ENCODE results near the gene TACC3.

Gene TACC3

DNA sequence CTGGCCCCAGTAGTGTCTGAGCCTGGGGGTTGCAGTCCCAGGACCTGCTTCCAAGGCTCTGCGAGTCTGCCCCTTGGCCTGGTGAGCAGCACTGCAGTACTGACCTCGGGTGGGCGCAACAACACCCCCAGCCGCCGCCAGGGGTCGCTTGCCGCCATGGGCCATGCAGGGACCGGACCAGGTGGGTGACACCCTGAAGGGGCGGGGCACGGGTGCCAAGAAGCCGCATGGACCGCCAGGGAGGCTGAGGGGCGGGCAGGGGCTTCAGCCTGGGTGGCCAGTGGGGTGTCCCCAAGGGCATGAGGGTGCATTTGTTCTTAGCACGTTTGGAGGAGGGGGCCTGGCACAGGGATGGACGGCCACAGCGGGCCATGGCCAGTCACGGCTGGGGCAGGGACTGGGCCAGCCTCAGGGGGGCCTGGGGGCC lies 25.0 kb downstream of the TACC3 start:
- Histone ChIP-seq H3K4me3 (ENCODE audit: severe bottlenecking) (no peak overlapping the region), H3K36me3 (ENCODE audit: low read depth) (peaks cover 26% of the 10 kb centered on the region), H3K4me1 (ENCODE audit: insufficient read depth, poor library complexity, severe bottlenecking) (no peaks in the 10 kb centered on the region), H3K9me3 (ENCODE audit: severe bottlenecking) (no peaks in the 10 kb centered on the region), H3K27ac (ENCODE audit: poor library complexity, severe bottlenecking) (no peak overlapping the region), H3K27me3 (ENCODE audit: insufficient read depth, poor library complexity, severe bottlenecking) (no peaks in the 10 kb centered on the region)
- ATAC-seq (ENCODE audit: low read depth) (peak; percentile 63), DNase-seq (ENCODE audit: low spot score) (no peak)
- TF ChIP-seq, protein P1, sequence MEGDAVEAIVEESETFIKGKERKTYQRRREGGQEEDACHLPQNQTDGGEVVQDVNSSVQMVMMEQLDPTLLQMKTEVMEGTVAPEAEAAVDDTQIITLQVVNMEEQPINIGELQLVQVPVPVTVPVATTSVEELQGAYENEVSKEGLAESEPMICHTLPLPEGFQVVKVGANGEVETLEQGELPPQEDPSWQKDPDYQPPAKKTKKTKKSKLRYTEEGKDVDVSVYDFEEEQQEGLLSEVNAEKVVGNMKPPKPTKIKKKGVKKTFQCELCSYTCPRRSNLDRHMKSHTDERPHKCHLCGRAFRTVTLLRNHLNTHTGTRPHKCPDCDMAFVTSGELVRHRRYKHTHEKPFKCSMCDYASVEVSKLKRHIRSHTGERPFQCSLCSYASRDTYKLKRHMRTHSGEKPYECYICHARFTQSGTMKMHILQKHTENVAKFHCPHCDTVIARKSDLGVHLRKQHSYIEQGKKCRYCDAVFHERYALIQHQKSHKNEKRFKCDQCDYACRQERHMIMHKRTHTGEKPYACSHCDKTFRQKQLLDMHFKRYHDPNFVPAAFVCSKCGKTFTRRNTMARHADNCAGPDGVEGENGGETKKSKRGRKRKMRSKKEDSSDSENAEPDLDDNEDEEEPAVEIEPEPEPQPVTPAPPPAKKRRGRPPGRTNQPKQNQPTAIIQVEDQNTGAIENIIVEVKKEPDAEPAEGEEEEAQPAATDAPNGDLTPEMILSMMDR (IDR thresholded peaks at IDR 0.05; ENCODE audit: poor library complexity, severe bottlenecking): peak; percentile 82

GRCh38 chr4:1746919-1747602 lies 25.7 kb downstream of the TACC3 start:
- TF ChIP-seq, protein P1 (IDR thresholded peaks at IDR 0.05; ENCODE audit: poor library complexity, severe bottlenecking): no peak
- ATAC-seq (ENCODE audit: low read depth): no peak
- Histone ChIP-seq H3K36me3 (ENCODE audit: low read depth) (peaks cover 18% of the 10 kb centered on the region), H3K4me1 (ENCODE audit: insufficient read depth, poor library complexity, severe bottlenecking) (peaks cover 2% of the 10 kb centered on the region), H3K27ac (ENCODE audit: poor library complexity, severe bottlenecking) (no peak overlapping the region), H3K27me3 (ENCODE audit: insufficient read depth, poor library complexity, severe bottlenecking) (no peaks in the 10 kb centered on the region), H3K4me3 (ENCODE audit: severe bottlenecking) (no peak overlapping the region), H3K9me3 (ENCODE audit: severe bottlenecking) (no peaks in the 10 kb centered on the region)
- DNase-seq (ENCODE audit: low spot score): no peak

DNA sequence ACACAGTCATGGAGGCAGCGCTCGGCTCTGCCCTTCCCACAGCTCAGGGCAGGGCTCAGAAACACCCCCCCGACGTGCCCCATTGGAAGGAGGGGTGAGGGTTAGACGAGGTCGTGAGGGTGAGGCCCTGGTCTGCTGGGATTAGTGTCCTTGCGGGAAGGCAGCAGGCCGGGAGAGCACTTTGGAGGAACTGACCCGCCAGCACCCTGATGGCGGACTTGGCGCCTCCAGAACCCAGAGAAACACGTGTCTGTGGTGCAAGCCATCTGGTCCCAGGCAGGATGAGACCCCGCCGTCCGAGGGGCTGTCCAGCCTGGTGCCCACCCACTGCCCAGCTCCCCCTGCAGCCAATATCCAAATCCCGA lies 26.3 kb downstream of the TACC3 start:
- TF ChIP-seq, protein P1 (IDR thresholded peaks at IDR 0.05; ENCODE audit: poor library complexity, severe bottlenecking): no peak
- Histone ChIP-seq H3K4me3 (ENCODE audit: severe bottlenecking) (no peak overlapping the region), H3K9me3 (ENCODE audit: severe bottlenecking) (no peaks in the 10 kb centered on the region), H3K36me3 (ENCODE audit: low read depth) (peaks cover 13% of the 10 kb centered on the region; the same call in 1 of the 2 replicates), H3K27me3 (ENCODE audit: insufficient read depth, poor library complexity, severe bottlenecking) (no peaks in the 10 kb centered on the region), H3K4me1 (ENCODE audit: insufficient read depth, poor library complexity, severe bottlenecking) (peaks cover 7% of the 10 kb centered on the region), H3K27ac (ENCODE audit: poor library complexity, severe bottlenecking) (no peak overlapping the region)
- no peak for ATAC-seq (ENCODE audit: low read depth)
- DNase-seq (ENCODE audit: low spot score): no peak

DNA sequence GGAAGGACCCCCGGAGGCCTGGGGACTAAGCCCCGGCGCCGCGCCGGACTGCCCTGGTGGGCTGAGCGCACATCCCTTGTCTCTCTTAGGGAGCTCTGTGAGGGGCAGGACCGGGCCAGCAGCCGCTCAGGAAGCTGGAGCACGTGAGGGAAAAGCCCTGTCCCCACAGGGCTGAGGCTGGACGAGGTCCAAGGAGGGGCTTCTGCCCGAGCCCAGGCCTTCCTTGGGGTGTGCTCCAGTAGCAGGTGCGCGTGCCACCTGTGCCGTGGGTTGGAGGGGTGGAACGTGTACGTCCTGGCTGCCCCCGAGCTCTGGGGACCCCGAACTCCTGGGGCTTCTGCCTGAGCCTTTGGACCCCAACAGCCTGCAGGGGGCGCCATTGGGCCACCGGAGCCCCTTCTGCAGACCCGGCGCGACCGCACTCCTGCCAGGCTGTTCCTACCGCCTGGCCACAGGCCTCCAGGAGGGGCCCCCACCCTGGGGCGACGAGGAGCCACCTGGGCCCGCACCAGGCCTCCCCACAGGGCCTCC lies 27.2 kb downstream of the TACC3 start:
- Histone ChIP-seq H3K27me3 (ENCODE audit: insufficient read depth, poor library complexity, severe bottlenecking) (no peaks in the 10 kb centered on the region), H3K27ac (ENCODE audit: poor library complexity, severe bottlenecking) (no peak overlapping the region), H3K4me1 (ENCODE audit: insufficient read depth, poor library complexity, severe bottlenecking) (peaks cover 14% of the 10 kb centered on the region), H3K9me3 (ENCODE audit: severe bottlenecking) (no peaks in the 10 kb centered on the region), H3K4me3 (ENCODE audit: severe bottlenecking) (no peak overlapping the region), H3K36me3 (ENCODE audit: low read depth) (peaks cover 11% of the 10 kb centered on the region; the same call in 1 of the 2 replicates)
- DNase-seq (ENCODE audit: low spot score) (no peak), ATAC-seq (ENCODE audit: low read depth) (peak; percentile 32)
- TF ChIP-seq, protein P1 (IDR thresholded peaks at IDR 0.05; ENCODE audit: poor library complexity, severe bottlenecking): peak; percentile 73

DNA sequence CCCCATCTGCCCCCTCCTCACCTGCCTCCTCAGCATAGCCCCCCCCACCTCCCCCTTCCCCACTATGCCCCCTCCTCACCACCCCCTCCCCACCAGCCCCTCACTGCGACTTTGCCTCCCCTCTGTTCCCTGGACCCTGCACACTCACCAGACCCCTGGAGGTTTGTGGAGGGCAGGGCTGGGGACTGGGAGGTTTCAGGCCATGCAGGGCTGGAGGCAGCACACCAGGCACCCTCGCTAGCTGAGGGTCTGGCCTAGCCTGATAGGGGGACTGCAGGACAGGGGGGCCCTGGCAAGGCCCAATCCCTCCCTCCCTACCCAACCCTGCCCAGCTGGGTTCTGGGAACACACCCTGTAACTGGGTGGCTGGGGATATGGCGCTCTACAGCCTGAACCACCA lies 28.0 kb downstream of the TACC3 start:
- Histone ChIP-seq H3K27ac (ENCODE audit: poor library complexity, severe bottlenecking) (no peak overlapping the region), H3K9me3 (ENCODE audit: severe bottlenecking) (no peaks in the 10 kb centered on the region), H3K27me3 (ENCODE audit: insufficient read depth, poor library complexity, severe bottlenecking) (no peaks in the 10 kb centered on the region), H3K4me3 (ENCODE audit: severe bottlenecking) (no peak overlapping the region), H3K4me1 (ENCODE audit: insufficient read depth, poor library complexity, severe bottlenecking) (peaks cover 14% of the 10 kb centered on the region), H3K36me3 (ENCODE audit: low read depth) (peaks cover 7% of the 10 kb centered on the region; the same call in 1 of the 2 replicates)
- ATAC-seq (ENCODE audit: low read depth) (no peak), DNase-seq (ENCODE audit: low spot score) (no peak)
- TF ChIP-seq, protein P1 (IDR thresholded peaks at IDR 0.05; ENCODE audit: poor library complexity, severe bottlenecking): no peak

Data from RWPE2 (cell line).